H1 (cell line): ENCODE data around the gene CIZ1. TPM values are rescaled to one million over a fixed set of nuclear protein-coding genes. Genes with fewer than 3 reads are reported as not detected.

Experiments
- CTCF ChIA-PET: fragments of 300-600 bp; sonication (Branson Sonifier 250); formaldehyde crosslinking; loops from one replicate; lab custom pipeline; 2021; ENCODE audit not compliant: partially characterized antibody; lab: Charles Lee
- POLR2A ChIA-PET: fragments of 300-600 bp; sonication (Branson Sonifier 250); formaldehyde crosslinking; loops from one replicate; lab custom pipeline; 2021; ENCODE audit warnings: inconsistent platforms; ENCODE audit not compliant: partially characterized antibody; lab: Charles Lee
- DNase-seq, 2 experiments: peaks; one replicate each; pipeline versions ENCODE4 v3.0.0 to v3.0.0-alpha.2; 2010 to 2022; ENCODE audit warnings: low spot score in 2 of 2, low read depth in 1 of 2, mixed read lengths in 1 of 2
- FAIRE-seq: peaks from 2 replicates; lab custom pipeline; 2011; peaks lifted over from hg19 to GRCh38; lab: Jason Lieb, UNC
- H2AFZ ChIP-seq: 2 replicates; pipeline ENCODE4 v1.8.1; 2012; ENCODE audit warnings: low read length, inconsistent platforms
- H2AK5ac ChIP-seq: 2 replicates; pipeline ENCODE4 v1.6.1; 2013; ENCODE audit warnings: low read depth, low read length
- H2BK120ac ChIP-seq: replicated peaks from 2 replicates; pipeline ENCODE3; 2013; ENCODE audit warnings: low read depth, low read length, inconsistent platforms
- H2BK12ac ChIP-seq: 2 replicates; pipeline ENCODE4 v1.6.1; 2013; ENCODE audit warnings: low read depth, low read length
- H2BK15ac ChIP-seq: 2 replicates; pipeline ENCODE4 v1.6.1; 2013; ENCODE audit warnings: low read length
- H2BK20ac ChIP-seq: 2 replicates; pipeline ENCODE4 v1.6.1; 2013; ENCODE audit warnings: low read length
- H2BK5ac ChIP-seq: 2 replicates; pipeline ENCODE4 v1.6.1; 2013; ENCODE audit warnings: low read depth, low read length
- H3K14ac ChIP-seq: 2 replicates; pipeline ENCODE4 v1.6.1; 2013; ENCODE audit warnings: inconsistent platforms; ENCODE audit not compliant: insufficient read length
- H3K18ac ChIP-seq: 2 replicates; pipeline ENCODE4 v1.6.1; 2013; ENCODE audit warnings: low read length; ENCODE audit errors: extremely low read depth
- H3K23ac ChIP-seq: 2 replicates; pipeline ENCODE4 v1.6.1; 2013; ENCODE audit warnings: inconsistent platforms; ENCODE audit not compliant: insufficient read length
- H3K23me2 ChIP-seq: 2 replicates; pipeline ENCODE4 v1.6.1; 2013; ENCODE audit warnings: low read depth, low read length
- H3K27ac ChIP-seq: 2 replicates; pipeline ENCODE4 v1.6.1; 2011; ENCODE audit warnings: low read depth, low read length, inconsistent platforms
- H3K27me3 ChIP-seq, 4 experiments: replicated peaks in 1 of 4; 1 replicate in 1 of 4; 2 replicates in 3 of 4; pipeline versions ENCODE4 v1.6.1 to v1.8.1; 2011 to 2013; ENCODE audit warnings: low read length in 3 of 4, mild to moderate bottlenecking in 3 of 4, inconsistent platforms in 2 of 4, mixed read lengths in 2 of 4, moderate library complexity in 1 of 4; ENCODE audit not compliant: control insufficient read depth in 3 of 4, insufficient read depth in 3 of 4; ENCODE audit errors: extremely low read depth in 1 of 4
- H3K36me3 ChIP-seq, 4 experiments: 2 replicates each; pipeline versions ENCODE4 v1.6.1 to v1.8.1; 2011 to 2013; ENCODE audit warnings: mild to moderate bottlenecking in 4 of 4, low read length in 3 of 4, moderate library complexity in 2 of 4, control low read depth in 1 of 4, inconsistent platforms in 1 of 4; ENCODE audit not compliant: insufficient read depth in 4 of 4, control insufficient read depth in 2 of 4
- H3K4ac ChIP-seq: replicated peaks from 2 replicates; pipeline ENCODE3; 2013; ENCODE audit warnings: low read length, low read depth, mixed read lengths, inconsistent platforms; ENCODE audit not compliant: insufficient read length
- H3K4me1 ChIP-seq, 4 experiments: replicated peaks in 1 of 4; 1 replicate in 1 of 4; 2 replicates in 3 of 4; pipeline versions ENCODE4 v1.6.1 to v1.8.1; 2011 to 2013; ENCODE audit warnings: low read length in 3 of 4, inconsistent platforms in 2 of 4, mixed read lengths in 1 of 4; ENCODE audit not compliant: insufficient read depth in 4 of 4, control insufficient read depth in 3 of 4
- H3K4me2 ChIP-seq, 2 experiments: 2 replicates each; pipeline versions ENCODE4 v1.6.1 to v1.8.1; 2011 to 2013; ENCODE audit warnings: low read depth in 2 of 2, low read length in 2 of 2, control low read depth in 1 of 2, inconsistent platforms in 1 of 2, mild to moderate bottlenecking in 1 of 2; ENCODE audit not compliant: insufficient read depth in 1 of 2
- H3K4me3 ChIP-seq, 4 experiments: fragments of 200-600, 300-600 bp in 1 of 4; sonication (generic), shearing (Covaris generic), sonication (Bioruptor Twin) in 1 of 4; 2 replicates each; pipeline versions ENCODE4 v1.5.1 to v1.8.1; 2011 to 2016; ENCODE audit warnings: low read length in 4 of 4, low read depth in 3 of 4, control low read depth in 2 of 4, inconsistent platforms in 2 of 4, mild to moderate bottlenecking in 2 of 4, mixed read lengths in 1 of 4, moderate library complexity in 1 of 4; ENCODE audit not compliant: insufficient read depth in 2 of 4; ENCODE audit errors: extremely low read depth in 1 of 4
- H3K56ac ChIP-seq: replicated peaks from 2 replicates; pipeline ENCODE3; 2013; ENCODE audit warnings: low read depth, mild to moderate bottlenecking, mixed read lengths, low read length, inconsistent platforms; ENCODE audit not compliant: insufficient read length
- H3K79me1 ChIP-seq: 2 replicates; pipeline ENCODE4 v1.6.1; 2013; ENCODE audit warnings: low read depth, low read length, control low read depth
- H3K79me2 ChIP-seq, 2 experiments: 2 replicates each; pipeline versions ENCODE4 v1.6.1 to v1.8.1; 2012 to 2013; ENCODE audit warnings: low read length in 2 of 2, mild to moderate bottlenecking in 2 of 2, inconsistent platforms in 1 of 2; ENCODE audit not compliant: insufficient read depth in 2 of 2, control insufficient read depth in 1 of 2
- H3K9ac ChIP-seq, 4 experiments: replicated peaks in 1 of 4; 1 replicate in 1 of 4; 2 replicates in 3 of 4; pipeline versions ENCODE4 v1.6.1 to v1.8.1; 2011 to 2013; ENCODE audit warnings: low read depth in 3 of 4, low read length in 3 of 4, control low read depth in 2 of 4, mild to moderate bottlenecking in 2 of 4, moderate library complexity in 2 of 4, inconsistent platforms in 1 of 4; ENCODE audit errors: extremely low read depth in 1 of 4
- H3K9me3 ChIP-seq, 2 experiments: 2 replicates each; pipeline versions ENCODE4 v1.6.1 to v1.8.1; 2012 to 2013; ENCODE audit warnings: mild to moderate bottlenecking in 2 of 2, moderate library complexity in 2 of 2, control low read depth in 1 of 2, inconsistent platforms in 1 of 2, low read depth in 1 of 2, low read length in 1 of 2, mixed read lengths in 1 of 2; ENCODE audit not compliant: insufficient read depth in 2 of 2
- H4K20me1 ChIP-seq, 2 experiments: replicated peaks in 1 of 2; 2 replicates each; pipeline versions ENCODE3 to v1.8.1; 2011 to 2013; ENCODE audit warnings: inconsistent platforms in 2 of 2, low read length in 2 of 2, mild to moderate bottlenecking in 1 of 2; ENCODE audit not compliant: insufficient read depth in 2 of 2, control insufficient read depth in 1 of 2
- H4K5ac ChIP-seq: 2 replicates; pipeline ENCODE4 v1.6.1; 2013; ENCODE audit warnings: low read length, low read depth, mixed read lengths, inconsistent platforms; ENCODE audit not compliant: insufficient read length
- H4K8ac ChIP-seq: 2 replicates; pipeline ENCODE4 v1.8.0; 2013; ENCODE audit warnings: mild to moderate bottlenecking, moderate library complexity, low read length, inconsistent platforms; ENCODE audit not compliant: insufficient read depth; ENCODE audit errors: extremely low read depth
- H4K91ac ChIP-seq: replicated peaks from 2 replicates; pipeline ENCODE3; 2013; ENCODE audit warnings: low read length, mixed read lengths, inconsistent platforms; ENCODE audit not compliant: insufficient read length
- ASH2L ChIP-seq: fragments of 200-600, 300-600 bp; sonication (generic); IDR thresholded peaks from one replicate; pipeline ENCODE4 v1.7.1; 2017; ENCODE audit warnings: low read length
- GTF2F1 ChIP-seq: IDR thresholded peaks from 2 replicates; pipeline ENCODE4 v1.6.1; 2012; ENCODE audit warnings: low read depth, low read length, improper control_type of control experiment, borderline replicate concordance
- WGBS, 2 experiments: shearing (Covaris generic) in 1 of 2; methylation state at CpG; one replicate each; pipeline versions ENCODE4 v1.1.6 to v1.1.7; 2013 to 2015; ENCODE audit warnings: low lambda C conversion rate in 2 of 2, mixed read lengths in 2 of 2, inconsistent platforms in 1 of 2, low coverage in 1 of 2, missing lambda C conversion rate in 1 of 2; ENCODE audit not compliant: insufficient replicate concordance in 2 of 2, insufficient coverage in 1 of 2, insufficient read length in 1 of 2; ENCODE audit errors: extremely low coverage in 1 of 2, missing lambda C conversion rate in 1 of 2; 5-methylcytosine and 5-hydroxymethylcytosine counted together
- polyA plus RNA-seq, 7 experiments: library from polyadenylated mRNA; depleted of rRNA in 3 of 7; stranded (reverse) in 5 of 7; unstranded in 2 of 7; fragments of >200 nt in 5 of 7; fragments of 200-250 nt in 2 of 7; gene quantifications; 1 replicate in 5 of 7; 2 replicates in 1 of 7; 4 replicates in 1 of 7; pipeline versions ENCODE4 v1.2.1 to v1.2.3, GENCODE V29; 2011 to 2013; ENCODE audit warnings: missing spikeins in 2 of 7, mixed read lengths in 2 of 7
- total RNA-seq: library from RNA; stranded (reverse); fragmentation: NEBNext Ultra II Directional; extraction: Animal tissue kit (Norgen Biotek cat#: 25700); gene quantifications from 2 replicates; pipeline ENCODE4 v1.2.1, GENCODE V29; 2021

CIZ1 gene
- total and polyA plus RNA-seq, 2 of the 8 experiments (the other 6 are each of a cell fraction or from before 2014, with no cell fraction given): 66.0 to 107 TPM

- Histone ChIP-seq H3K4ac (no peak overlapping the region), H4K20me1 (peaks cover 0 to 2% of the 10 kb centered on the region in 2 experiments), H4K91ac (no peak overlapping the region), H3K27me3 (no peaks in the 10 kb centered on the region; a peak in 2 of 7 replicates), H2AFZ (no peak overlapping the region), H3K18ac (no peak overlapping the region), H3K23ac (no peak overlapping the region), H3K79me1 (no peaks in the 10 kb centered on the region), H3K36me3 (no peaks in the 10 kb centered on the region), H3K79me2 (no peaks in the 10 kb centered on the region), H3K23me2 (peaks cover 5% of the 10 kb centered on the region; the same call in 1 of the 2 replicates), H3K4me3 (no peak overlapping the region), H3K4me2 (no peak overlapping the region), H4K8ac (no peak overlapping the region), H3K56ac (no peak overlapping the region), H2AK5ac (no peak overlapping the region), H3K9ac (no peak overlapping the region), H3K27ac (no peak overlapping the region), H2BK12ac (no peak overlapping the region), H3K9me3 (no peaks in the 10 kb centered on the region), H2BK20ac (no peak overlapping the region), H2BK15ac (no peak overlapping the region), H4K5ac (no peak overlapping the region), H2BK5ac (no peak overlapping the region), H2BK120ac (no peak overlapping the region), H3K4me1 (peaks cover 0 to 8% (median 2%) of the 10 kb centered on the region in 4 experiments; a peak in 6 of 7 replicates), H3K14ac (no peak overlapping the region)
- DNase-seq (no peak), FAIRE-seq (no peak)
- ChIA-PET CTCF (interaction anchor here (1.2 to 3.4 kb wide), 6 partner anchors 10 to 1581 kb away, joined by 3 to 13 read pairs (median 4); no protein-coding TSS in a partner anchor), POLR2A (interaction anchor here (1.5 kb wide), 1 partner anchor 57 kb away, joined by 5 read pairs; no protein-coding TSS in a partner anchor)
- 83% methylated on average over 7 of the region's 7 CpGs; no CpG with 5 or more reads in 1 of the 2 experiments for WGBS, 2 experiments
- TF ChIP-seq ASH2L: no peak
- no peak for TF ChIP-seq GTF2F1
These were observed 35.5 kb downstream of the CIZ1 start for GRCh38 chr9:128155736-128156500.
